GM23338 (cell line): ENCODE results near the gene ZXDC. TPM values are rescaled to one million over a fixed set of nuclear protein-coding genes. Genes with fewer than 3 reads are reported as not detected.

ENCODE experiments used
- ATAC-seq: fragments of 200-7000 bp; cut with Tn5 transposase; 3 replicates; pipeline ENCODE4 v1.9.1; 2020
- DNase-seq: peaks from one replicate; pipeline ENCODE4 v3.0.0-alpha.2; 2015; ENCODE audit warnings: low spot score
- H2AFZ ChIP-seq: fragments of 200-600 bp; sonication (generic); 2 replicates; pipeline ENCODE4 v1.8.0; 2016; ENCODE audit warnings: antibody characterized with exemption, mild to moderate bottlenecking, moderate library complexity
- H3F3A ChIP-seq: fragments of 200-600 bp; sonication (generic); replicated peaks from 2 replicates; pipeline ENCODE4 v1.8.0; 2017; ENCODE audit warnings: antibody characterized with exemption, mixed run types, low read depth
- H3K27ac ChIP-seq: fragments of 200-600 bp; sonication (generic); 2 replicates; pipeline ENCODE4 v1.6.1; 2016; ENCODE audit warnings: low read depth
- H3K27me3 ChIP-seq: fragments of 200-600 bp; sonication (generic); 2 replicates; pipeline ENCODE4 v1.8.0; 2016; ENCODE audit warnings: mild to moderate bottlenecking, mixed run types, moderate library complexity; ENCODE audit not compliant: insufficient read depth
- H3K36me3 ChIP-seq: fragments of 200-600 bp; sonication (generic); 2 replicates; pipeline ENCODE4 v1.8.0; 2016; ENCODE audit warnings: mild to moderate bottlenecking; ENCODE audit not compliant: insufficient read depth
- H3K4me1 ChIP-seq: fragments of 200-600 bp; sonication (generic); 2 replicates; pipeline ENCODE4 v1.8.0; 2016; ENCODE audit warnings: mild to moderate bottlenecking, moderate library complexity; ENCODE audit not compliant: insufficient read depth
- H3K4me2 ChIP-seq: fragments of 200-600 bp; sonication (generic); 2 replicates; pipeline ENCODE4 v1.7.1; 2017; ENCODE audit warnings: mixed run types
- H3K4me3 ChIP-seq: fragments of 200-600 bp; sonication (generic); 2 replicates; pipeline ENCODE4 v1.6.1; 2016; ENCODE audit warnings: mixed run types
- H3K79me2 ChIP-seq: fragments of 200-600 bp; sonication (generic); replicated peaks from 2 replicates; pipeline ENCODE4 v1.8.0; 2017; ENCODE audit warnings: mild to moderate bottlenecking; ENCODE audit not compliant: insufficient read depth
- H3K9me2 ChIP-seq: fragments of 200-600 bp; sonication (generic); 2 replicates; pipeline ENCODE4 v1.8.0; 2017; ENCODE audit not compliant: insufficient read depth
- H4K20me1 ChIP-seq: fragments of 200-600 bp; sonication (generic); replicated peaks from 2 replicates; pipeline ENCODE4 v1.8.0; 2017; ENCODE audit warnings: mild to moderate bottlenecking; ENCODE audit not compliant: insufficient read depth
- H3K27ac Mint-ChIP-seq: 2 replicates; pipeline ENCODE4 v1.8.0; 2020; ENCODE audit warnings: inconsistent platforms, mild to moderate bottlenecking, moderate library complexity, mixed read lengths
- H3K27me3 Mint-ChIP-seq: 3 replicates; pipeline ENCODE4 v1.8.0; 2022; ENCODE audit warnings: low read depth, mild to moderate bottlenecking, moderate library complexity, mixed read lengths, inconsistent platforms; ENCODE audit not compliant: insufficient read depth, poor library complexity
- H3K36me3 Mint-ChIP-seq: 3 replicates; pipeline ENCODE4 v1.8.0; 2021; ENCODE audit warnings: low read depth, mild to moderate bottlenecking, inconsistent platforms, moderate library complexity, mixed read lengths
- H3K4me1 Mint-ChIP-seq: 3 replicates; pipeline ENCODE4 v1.8.0; 2020; ENCODE audit warnings: mild to moderate bottlenecking, inconsistent platforms, mixed read lengths
- H3K4me3 Mint-ChIP-seq: 3 replicates; pipeline ENCODE4 v1.8.0; 2021; ENCODE audit warnings: moderate library complexity, mild to moderate bottlenecking, inconsistent platforms, mixed read lengths
- H3K9me3 Mint-ChIP-seq: 3 replicates; pipeline ENCODE4 v1.8.0; 2020; ENCODE audit warnings: moderate library complexity, mild to moderate bottlenecking, inconsistent platforms, mixed read lengths
- CREB1 ChIP-seq: fragments of 250-450 bp; sonication (Bioruptor Pico); IDR thresholded peaks from 2 replicates; pipeline ENCODE4 v1.5.0; 2020; ENCODE audit warnings: low read depth, mild to moderate bottlenecking, moderate library complexity
- CTCF ChIP-seq, 2 experiments: fragments of 200-600 bp in 1 of 2; sonication (generic) in 1 of 2; conservative IDR thresholded peaks; 2 replicates each; pipeline versions ENCODE4 v1.5.1 to v1.6.1; 2016 to 2017; ENCODE audit warnings: antibody characterized with exemption in 2 of 2, low read depth in 2 of 2, mild to moderate bottlenecking in 2 of 2, moderate library complexity in 1 of 2
- ETS1 ChIP-seq: IDR thresholded peaks from 2 replicates; pipeline ENCODE4 v1.6.1; 2016; ENCODE audit warnings: antibody characterized with exemption
- JUNB ChIP-seq: IDR thresholded peaks from one replicate; pipeline ENCODE4 v1.6.1; 2016; ENCODE audit warnings: antibody characterized with exemption; ENCODE audit not compliant: unreplicated experiment
- POLR2AphosphoS5 ChIP-seq: IDR thresholded peaks from 2 replicates; pipeline ENCODE4 v1.6.1; 2016; ENCODE audit warnings: antibody characterized with exemption, low read depth
- REST ChIP-seq: IDR thresholded peaks from one replicate; pipeline ENCODE4 v1.6.1; 2018; ENCODE audit warnings: antibody characterized with exemption; ENCODE audit not compliant: unreplicated experiment
- ZNF114 ChIP-seq: fragments of 250-450 bp; sonication (Bioruptor Pico); IDR thresholded peaks from 2 replicates; pipeline ENCODE4 v1.5.0; 2020; ENCODE audit warnings: mild to moderate bottlenecking, moderate library complexity
- ZNF331 ChIP-seq: fragments of 250-450 bp; sonication (Bioruptor Pico); IDR thresholded peaks from 2 replicates; pipeline ENCODE4 v1.5.0; 2020; ENCODE audit warnings: low read depth, mild to moderate bottlenecking, moderate library complexity
- polyA plus RNA-seq: library from polyadenylated mRNA; unstranded; fragments of >200 nt; fragmentation: Nextera tagmentation; extraction: Ambion mirVana; gene quantifications from 2 replicates; pipeline ENCODE4 v1.2.1, GENCODE V29; 2016
- total RNA-seq: library from RNA; depleted of rRNA; stranded (reverse); fragments of >200 nt; shearing (Covaris generic); gene quantifications from 2 replicates; pipeline ENCODE4 v1.2.3, GENCODE V29; 2014

The ZXDC gene
- total and polyA plus RNA-seq, 2 experiments from 2014 or later, result 5.7 to 45.1 TPM

GRCh38 chr3:126460381-126460780, 15.3 kb downstream of the ZXDC start:
- Mint-ChIP-seq H3K27me3 (peaks cover 5% of the 10 kb centered on the region), H3K36me3 (peaks cover 75% of the 10 kb centered on the region), H3K4me3 (no peak overlapping the region), H3K9me3 (no peaks in the 10 kb centered on the region), H3K27ac (no peak overlapping the region), H3K4me1 (no peaks in the 10 kb centered on the region)
- Histone ChIP-seq H2AFZ (no peak overlapping the region), H3K4me3 (no peak overlapping the region), H3K4me2 (no peak overlapping the region), H4K20me1 (peaks cover 35% of the 10 kb centered on the region), H3K36me3 (peaks cover 37% of the 10 kb centered on the region), H3K4me1 (no peaks in the 10 kb centered on the region), H3K27ac (no peak overlapping the region), H3F3A (no peaks in the 10 kb centered on the region), H3K9me2 (no peaks in the 10 kb centered on the region), H3K79me2 (peaks cover 23% of the 10 kb centered on the region), H3K27me3 (no peaks in the 10 kb centered on the region)
- TF ChIP-seq ETS1 (no peak), ZNF331 (CRISPR knock-in tag) (no peak), CTCF (conservative IDR thresholded peaks at IDR 0.05; ENCODE audit: low read depth in 2 of 2) (no peak), ZNF114 (CRISPR knock-in tag) (no peak), JUNB (no peak)
- DNase-seq, result no peak
- ATAC-seq, result no peak

GRCh38 chr3:126459763-126460127, 15.9 kb downstream of the ZXDC start:
- no peak for ATAC-seq
- peaks cover 35% of the 10 kb centered on the region for H4K20me1 ChIP-seq
- Mint-ChIP-seq H3K27me3 (peaks cover 5% of the 10 kb centered on the region), H3K4me1 (no peaks in the 10 kb centered on the region), H3K9me3 (no peaks in the 10 kb centered on the region), H3K4me3 (no peak overlapping the region), H3K27ac (no peak overlapping the region), H3K36me3 (peaks cover 75% of the 10 kb centered on the region)
- peaks cover 32% of the 10 kb centered on the region for H3K36me3 ChIP-seq
- TF ChIP-seq CREB1 (CRISPR knock-in tag) (no peak), ZNF114 (CRISPR knock-in tag) (no peak)
- H3F3A ChIP-seq, result no peaks in the 10 kb centered on the region
- no peaks in the 10 kb centered on the region for H3K9me2 ChIP-seq
- H3K79me2 ChIP-seq, result peaks cover 29% of the 10 kb centered on the region
- no peak overlapping the region for H3K4me2 ChIP-seq
- no peak for DNase-seq
- H3K27ac ChIP-seq, result no peak overlapping the region
- H3K4me3 ChIP-seq, result no peak overlapping the region
- no peaks in the 10 kb centered on the region for H3K4me1 ChIP-seq
- no peaks in the 10 kb centered on the region for H3K27me3 ChIP-seq
- no peak overlapping the region for H2AFZ ChIP-seq

- no peak overlapping the region for H3K4me2 ChIP-seq
- no peaks in the 10 kb centered on the region for H3F3A ChIP-seq
- Mint-ChIP-seq H3K4me3 (no peak overlapping the region), H3K36me3 (peaks cover 75% of the 10 kb centered on the region), H3K9me3 (no peaks in the 10 kb centered on the region), H3K4me1 (no peaks in the 10 kb centered on the region), H3K27me3 (peaks cover 5% of the 10 kb centered on the region), H3K27ac (no peak overlapping the region)
- H4K20me1 ChIP-seq, result peaks cover 31% of the 10 kb centered on the region
- H3K4me3 ChIP-seq, result no peak overlapping the region
- H3K36me3 ChIP-seq, result peaks cover 30% of the 10 kb centered on the region
- no peaks in the 10 kb centered on the region for H3K27me3 ChIP-seq
- H3K27ac ChIP-seq, result no peak overlapping the region
- no peak overlapping the region for H2AFZ ChIP-seq
- ATAC-seq (no peak), DNase-seq (no peak)
- peaks cover 34% of the 10 kb centered on the region for H3K79me2 ChIP-seq
- no peaks in the 10 kb centered on the region for H3K4me1 ChIP-seq
- H3K9me2 ChIP-seq, result no peaks in the 10 kb centered on the region
- no peak for TF ChIP-seq CREB1 (CRISPR knock-in tag)
- TF ChIP-seq POLR2AphosphoS5, result no peak
- no peak for TF ChIP-seq REST
These were observed 16.5 kb downstream of the ZXDC start for GRCh38 chr3:126459111-126459762.
